ENCODE data around the gene XYLT1.

The XYLT1 gene

DNA sequence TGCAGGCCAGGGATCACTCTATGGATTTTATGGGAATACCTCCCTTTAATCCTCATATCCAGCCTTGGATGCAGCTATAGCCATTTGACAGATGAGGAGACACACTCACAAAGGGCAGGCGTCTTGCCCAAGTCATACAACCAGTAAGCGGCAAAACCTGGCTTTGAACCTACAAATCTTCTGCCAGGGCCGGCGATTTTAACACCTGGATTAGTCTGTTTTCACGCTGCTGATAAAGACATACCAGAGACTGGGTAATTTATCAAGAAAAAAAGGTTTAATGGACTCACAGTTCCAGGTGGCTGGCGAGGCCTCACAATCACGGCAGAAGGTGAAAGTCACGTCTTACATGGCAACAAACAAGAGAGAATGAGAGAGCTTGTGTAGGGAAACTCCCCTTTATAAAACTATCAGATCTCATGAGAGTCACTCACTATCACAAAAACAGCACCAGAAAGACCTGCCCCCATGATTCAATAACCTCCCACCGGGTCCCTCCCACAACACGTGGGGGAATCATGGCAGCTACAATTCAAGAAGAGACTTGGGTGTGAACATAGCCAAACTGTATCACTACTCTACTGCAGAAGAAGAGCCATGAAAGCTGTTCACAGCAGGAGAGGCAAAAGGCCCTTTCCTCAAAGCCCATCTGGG, 67.5 kb downstream of the XYLT1 start (continued):
- TF ChIP-seq, protein P1, sequence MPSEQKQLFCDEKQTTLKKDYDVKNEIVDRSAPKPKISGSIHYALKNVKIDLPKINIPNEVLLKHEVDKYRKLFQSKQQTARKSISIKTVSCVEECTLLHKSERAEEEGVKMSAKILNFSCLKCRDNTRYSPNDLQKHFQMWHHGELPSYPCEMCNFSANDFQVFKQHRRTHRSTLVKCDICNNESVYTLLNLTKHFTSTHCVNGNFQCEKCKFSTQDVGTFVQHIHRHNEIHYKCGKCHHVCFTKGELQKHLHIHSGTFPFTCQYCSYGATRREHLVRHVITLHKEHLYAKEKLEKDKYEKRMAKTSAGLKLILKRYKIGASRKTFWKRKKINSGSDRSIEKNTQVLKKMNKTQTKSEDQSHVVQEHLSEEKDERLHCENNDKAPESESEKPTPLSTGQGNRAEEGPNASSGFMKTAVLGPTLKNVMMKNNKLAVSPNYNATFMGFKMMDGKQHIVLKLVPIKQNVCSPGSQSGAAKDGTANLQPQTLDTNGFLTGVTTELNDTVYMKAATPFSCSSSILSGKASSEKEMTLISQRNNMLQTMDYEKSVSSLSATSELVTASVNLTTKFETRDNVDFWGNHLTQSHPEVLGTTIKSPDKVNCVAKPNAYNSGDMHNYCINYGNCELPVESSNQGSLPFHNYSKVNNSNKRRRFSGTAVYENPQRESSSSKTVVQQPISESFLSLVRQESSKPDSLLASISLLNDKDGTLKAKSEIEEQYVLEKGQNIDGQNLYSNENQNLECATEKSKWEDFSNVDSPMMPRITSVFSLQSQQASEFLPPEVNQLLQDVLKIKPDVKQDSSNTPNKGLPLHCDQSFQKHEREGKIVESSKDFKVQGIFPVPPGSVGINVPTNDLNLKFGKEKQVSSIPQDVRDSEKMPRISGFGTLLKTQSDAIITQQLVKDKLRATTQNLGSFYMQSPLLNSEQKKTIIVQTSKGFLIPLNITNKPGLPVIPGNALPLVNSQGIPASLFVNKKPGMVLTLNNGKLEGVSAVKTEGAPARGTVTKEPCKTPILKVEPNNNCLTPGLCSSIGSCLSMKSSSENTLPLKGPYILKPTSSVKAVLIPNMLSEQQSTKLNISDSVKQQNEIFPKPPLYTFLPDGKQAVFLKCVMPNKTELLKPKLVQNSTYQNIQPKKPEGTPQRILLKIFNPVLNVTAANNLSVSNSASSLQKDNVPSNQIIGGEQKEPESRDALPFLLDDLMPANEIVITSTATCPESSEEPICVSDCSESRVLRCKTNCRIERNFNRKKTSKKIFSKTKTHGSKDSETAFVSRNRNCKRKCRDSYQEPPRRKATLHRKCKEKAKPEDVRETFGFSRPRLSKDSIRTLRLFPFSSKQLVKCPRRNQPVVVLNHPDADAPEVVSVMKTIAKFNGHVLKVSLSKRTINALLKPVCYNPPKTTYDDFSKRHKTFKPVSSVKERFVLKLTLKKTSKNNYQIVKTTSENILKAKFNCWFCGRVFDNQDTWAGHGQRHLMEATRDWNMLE (tag by site-specific recombination; conservative IDR thresholded peaks at IDR 0.05; ENCODE audit: low read depth), result no peak
- TF ChIP-seq, protein P2, sequence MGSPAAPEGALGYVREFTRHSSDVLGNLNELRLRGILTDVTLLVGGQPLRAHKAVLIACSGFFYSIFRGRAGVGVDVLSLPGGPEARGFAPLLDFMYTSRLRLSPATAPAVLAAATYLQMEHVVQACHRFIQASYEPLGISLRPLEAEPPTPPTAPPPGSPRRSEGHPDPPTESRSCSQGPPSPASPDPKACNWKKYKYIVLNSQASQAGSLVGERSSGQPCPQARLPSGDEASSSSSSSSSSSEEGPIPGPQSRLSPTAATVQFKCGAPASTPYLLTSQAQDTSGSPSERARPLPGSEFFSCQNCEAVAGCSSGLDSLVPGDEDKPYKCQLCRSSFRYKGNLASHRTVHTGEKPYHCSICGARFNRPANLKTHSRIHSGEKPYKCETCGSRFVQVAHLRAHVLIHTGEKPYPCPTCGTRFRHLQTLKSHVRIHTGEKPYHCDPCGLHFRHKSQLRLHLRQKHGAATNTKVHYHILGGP (tag by site-specific recombination; IDR thresholded peaks at IDR 0.05), result no peak
- TF ChIP-seq ZNF404 (tag by site-specific recombination; IDR thresholded peaks at IDR 0.05) (no peak), ZNF366 (tag by site-specific recombination; conservative IDR thresholded peaks at IDR 0.05) (no peak), ZNF792 (tag by site-specific recombination; IDR thresholded peaks at IDR 0.05) (no peak), ZNF549 (tag by site-specific recombination; IDR thresholded peaks at IDR 0.05) (no peak), SP3 (tag by site-specific recombination; IDR thresholded peaks at IDR 0.05) (no peak), MEIS1 (CRISPR knock-in tag; IDR thresholded peaks at IDR 0.05; ENCODE audit: borderline replicate concordance) (no peak)
- TF ChIP-seq, protein P3, sequence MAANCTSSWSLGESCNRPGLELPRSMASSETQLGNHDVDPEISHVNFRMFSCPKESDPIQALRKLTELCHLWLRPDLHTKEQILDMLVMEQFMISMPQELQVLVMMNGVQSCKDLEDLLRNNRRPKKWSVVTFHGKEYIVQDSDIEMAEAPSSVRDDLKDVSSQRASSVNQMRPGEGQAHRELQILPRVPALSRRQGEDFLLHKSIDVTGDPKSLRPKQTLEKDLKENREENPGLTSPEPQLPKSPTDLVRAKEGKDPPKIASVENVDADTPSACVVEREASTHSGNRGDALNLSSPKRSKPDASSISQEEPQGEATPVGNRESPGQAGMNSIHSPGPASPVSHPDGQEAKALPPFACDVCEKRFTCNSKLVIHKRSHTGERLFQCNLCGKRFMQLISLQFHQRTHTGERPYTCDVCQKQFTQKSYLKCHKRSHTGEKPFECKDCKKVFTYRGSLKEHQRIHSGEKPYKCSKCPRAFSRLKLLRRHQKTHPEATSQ (tag by site-specific recombination; IDR thresholded peaks at IDR 0.05), result no peak
- TF ChIP-seq, protein P4, sequence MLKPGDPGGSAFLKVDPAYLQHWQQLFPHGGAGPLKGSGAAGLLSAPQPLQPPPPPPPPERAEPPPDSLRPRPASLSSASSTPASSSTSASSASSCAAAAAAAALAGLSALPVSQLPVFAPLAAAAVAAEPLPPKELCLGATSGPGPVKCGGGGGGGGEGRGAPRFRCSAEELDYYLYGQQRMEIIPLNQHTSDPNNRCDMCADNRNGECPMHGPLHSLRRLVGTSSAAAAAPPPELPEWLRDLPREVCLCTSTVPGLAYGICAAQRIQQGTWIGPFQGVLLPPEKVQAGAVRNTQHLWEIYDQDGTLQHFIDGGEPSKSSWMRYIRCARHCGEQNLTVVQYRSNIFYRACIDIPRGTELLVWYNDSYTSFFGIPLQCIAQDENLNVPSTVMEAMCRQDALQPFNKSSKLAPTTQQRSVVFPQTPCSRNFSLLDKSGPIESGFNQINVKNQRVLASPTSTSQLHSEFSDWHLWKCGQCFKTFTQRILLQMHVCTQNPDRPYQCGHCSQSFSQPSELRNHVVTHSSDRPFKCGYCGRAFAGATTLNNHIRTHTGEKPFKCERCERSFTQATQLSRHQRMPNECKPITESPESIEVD (tag by site-specific recombination; IDR thresholded peaks at IDR 0.05), result no peak

DNA sequence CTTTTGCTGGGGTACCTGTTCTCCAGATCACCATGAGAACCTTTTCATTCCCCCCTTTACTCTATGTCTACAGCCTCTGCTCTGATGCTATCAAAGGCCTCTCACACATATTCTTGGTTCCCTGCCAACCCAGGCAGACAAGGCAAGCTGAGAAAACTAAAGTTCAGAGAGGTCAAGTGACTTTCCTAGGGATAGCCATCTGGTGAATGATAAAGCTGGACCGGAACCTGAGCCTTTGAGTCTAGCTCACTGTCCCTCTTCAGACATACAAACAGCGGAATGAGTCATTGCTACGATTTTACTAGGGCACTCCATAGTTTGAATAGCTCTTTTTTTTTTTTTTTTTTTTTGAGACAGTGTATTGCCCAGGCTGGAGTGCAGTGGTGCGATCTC, 73.3 kb downstream of the XYLT1 start:
- Histone ChIP-seq H3K4me1 (ENCODE audit: control insufficient read depth, insufficient read depth, low read length) (peaks cover 10% of the 10 kb centered on the region), H3K4me3 (ENCODE audit: low read depth, low read length) (no peak overlapping the region), H3K9me3 (ENCODE audit: control insufficient read depth, insufficient read depth, low read depth, low read length) (no peaks in the 10 kb centered on the region), H3K36me3 (ENCODE audit: control insufficient read depth in 2 of 2, insufficient read depth in 1 of 2, low read length in 2 of 2) (no peaks in the 10 kb centered on the region), H3K27ac (ENCODE audit: extremely low read depth, low read depth, low read length) (no peak overlapping the region)
- TF ChIP-seq ZNF112 (tag by site-specific recombination; IDR thresholded peaks at IDR 0.05), result no peak
- ChIA-PET CTCF (no interaction called here), POLR2A (no interaction called here)

DNA sequence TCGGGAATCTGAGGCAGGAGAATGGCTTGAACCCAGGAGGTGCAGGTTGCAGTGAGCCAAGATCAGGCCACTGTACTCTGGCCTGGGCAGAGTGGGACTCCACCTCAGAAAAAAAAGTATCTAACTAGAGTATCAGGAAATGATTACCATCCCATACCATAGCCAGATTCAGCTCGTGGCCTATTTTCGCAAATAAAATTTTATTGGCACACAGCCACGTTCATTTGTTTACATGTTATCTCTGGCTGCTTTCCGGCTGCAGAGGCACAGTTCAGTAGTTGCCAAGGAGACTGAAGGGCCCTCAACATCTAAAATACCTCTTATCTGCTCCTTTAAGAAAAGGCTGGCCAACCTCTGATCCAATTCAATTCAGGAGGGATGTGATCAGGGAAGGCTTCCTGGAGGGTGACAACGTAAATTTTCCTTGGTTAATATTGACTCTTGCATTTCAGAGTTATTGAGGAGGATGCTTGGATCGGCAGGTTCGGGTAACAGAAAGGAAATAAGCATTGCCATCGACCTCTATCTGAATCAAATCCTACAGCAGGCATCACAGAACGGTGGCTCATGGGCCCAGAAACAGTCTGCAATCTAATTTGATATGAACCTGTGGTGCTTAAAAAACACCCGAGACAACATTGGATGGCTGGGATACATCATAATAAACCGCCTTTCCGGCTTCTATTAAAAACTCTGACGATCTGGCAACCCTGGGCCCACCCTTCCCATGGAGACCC, 73.8 kb downstream of the XYLT1 start:
- no peaks in the 10 kb centered on the region for H3K36me3 ChIP-seq (ENCODE audit: control insufficient read depth in 2 of 2, insufficient read depth in 1 of 2, low read length in 2 of 2)
- CTCF ChIA-PET, result no interaction called here
- H3K4me1 ChIP-seq (ENCODE audit: control insufficient read depth, insufficient read depth, low read length), result peaks cover 10% of the 10 kb centered on the region
- H3K4me3 ChIP-seq (ENCODE audit: low read depth, low read length), result no peak overlapping the region
- H3K27ac ChIP-seq (ENCODE audit: extremely low read depth, low read depth, low read length), result no peak overlapping the region; the same call in 1 of the 2 replicates
- POLR2A ChIA-PET, result no interaction called here
- no peaks in the 10 kb centered on the region for H3K9me3 ChIP-seq (ENCODE audit: control insufficient read depth, insufficient read depth, low read depth, low read length)
- TF ChIP-seq SP2 (tag by site-specific recombination; IDR thresholded peaks at IDR 0.05), result no peak
- no peak for TF ChIP-seq ZNF140 (tag by site-specific recombination; IDR thresholded peaks at IDR 0.05)
- no peak for TF ChIP-seq ZNF23 (tag by site-specific recombination; IDR thresholded peaks at IDR 0.05; ENCODE audit: borderline replicate concordance)
- TF ChIP-seq, protein P5, sequence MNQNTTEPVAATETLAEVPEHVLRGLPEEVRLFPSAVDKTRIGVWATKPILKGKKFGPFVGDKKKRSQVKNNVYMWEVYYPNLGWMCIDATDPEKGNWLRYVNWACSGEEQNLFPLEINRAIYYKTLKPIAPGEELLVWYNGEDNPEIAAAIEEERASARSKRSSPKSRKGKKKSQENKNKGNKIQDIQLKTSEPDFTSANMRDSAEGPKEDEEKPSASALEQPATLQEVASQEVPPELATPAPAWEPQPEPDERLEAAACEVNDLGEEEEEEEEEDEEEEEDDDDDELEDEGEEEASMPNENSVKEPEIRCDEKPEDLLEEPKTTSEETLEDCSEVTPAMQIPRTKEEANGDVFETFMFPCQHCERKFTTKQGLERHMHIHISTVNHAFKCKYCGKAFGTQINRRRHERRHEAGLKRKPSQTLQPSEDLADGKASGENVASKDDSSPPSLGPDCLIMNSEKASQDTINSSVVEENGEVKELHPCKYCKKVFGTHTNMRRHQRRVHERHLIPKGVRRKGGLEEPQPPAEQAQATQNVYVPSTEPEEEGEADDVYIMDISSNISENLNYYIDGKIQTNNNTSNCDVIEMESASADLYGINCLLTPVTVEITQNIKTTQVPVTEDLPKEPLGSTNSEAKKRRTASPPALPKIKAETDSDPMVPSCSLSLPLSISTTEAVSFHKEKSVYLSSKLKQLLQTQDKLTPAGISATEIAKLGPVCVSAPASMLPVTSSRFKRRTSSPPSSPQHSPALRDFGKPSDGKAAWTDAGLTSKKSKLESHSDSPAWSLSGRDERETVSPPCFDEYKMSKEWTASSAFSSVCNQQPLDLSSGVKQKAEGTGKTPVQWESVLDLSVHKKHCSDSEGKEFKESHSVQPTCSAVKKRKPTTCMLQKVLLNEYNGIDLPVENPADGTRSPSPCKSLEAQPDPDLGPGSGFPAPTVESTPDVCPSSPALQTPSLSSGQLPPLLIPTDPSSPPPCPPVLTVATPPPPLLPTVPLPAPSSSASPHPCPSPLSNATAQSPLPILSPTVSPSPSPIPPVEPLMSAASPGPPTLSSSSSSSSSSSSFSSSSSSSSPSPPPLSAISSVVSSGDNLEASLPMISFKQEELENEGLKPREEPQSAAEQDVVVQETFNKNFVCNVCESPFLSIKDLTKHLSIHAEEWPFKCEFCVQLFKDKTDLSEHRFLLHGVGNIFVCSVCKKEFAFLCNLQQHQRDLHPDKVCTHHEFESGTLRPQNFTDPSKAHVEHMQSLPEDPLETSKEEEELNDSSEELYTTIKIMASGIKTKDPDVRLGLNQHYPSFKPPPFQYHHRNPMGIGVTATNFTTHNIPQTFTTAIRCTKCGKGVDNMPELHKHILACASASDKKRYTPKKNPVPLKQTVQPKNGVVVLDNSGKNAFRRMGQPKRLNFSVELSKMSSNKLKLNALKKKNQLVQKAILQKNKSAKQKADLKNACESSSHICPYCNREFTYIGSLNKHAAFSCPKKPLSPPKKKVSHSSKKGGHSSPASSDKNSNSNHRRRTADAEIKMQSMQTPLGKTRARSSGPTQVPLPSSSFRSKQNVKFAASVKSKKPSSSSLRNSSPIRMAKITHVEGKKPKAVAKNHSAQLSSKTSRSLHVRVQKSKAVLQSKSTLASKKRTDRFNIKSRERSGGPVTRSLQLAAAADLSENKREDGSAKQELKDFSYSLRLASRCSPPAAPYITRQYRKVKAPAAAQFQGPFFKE (tag by site-specific recombination; IDR thresholded peaks at IDR 0.05; ENCODE audit: borderline replicate concordance), result no peak
- TF ChIP-seq BCL11B (tag by site-specific recombination; IDR thresholded peaks at IDR 0.05; ENCODE audit: low read depth), result no peak

Measured in HEK293 (cell line).